Spleen (tissue), 7 donors: ENCODE results near the gene PTPN9.

Experiments
- CTCF ChIP-seq, 11 experiments: fragments of 200-600 bp in 7 of 11; fragments of 450-650 bp in 4 of 11; sonication (generic) in 4 of 11; IDR thresholded peaks in 8 of 11; conservative IDR thresholded peaks in 3 of 11; 1 replicate in 7 of 11; 2 replicates in 4 of 11; pipeline versions ENCODE4 v1.4.0 to v1.8.0; 2016 to 2021; ENCODE audit warnings: antibody characterized with exemption in 11 of 11, inconsistent platforms in 4 of 11, mild to moderate bottlenecking in 1 of 11
- POLR2AphosphoS5 ChIP-seq, 3 donors: sonication (generic); formaldehyde crosslinking; IDR thresholded peaks; one replicate each; pipeline ENCODE4 v1.5.1; 2017; ENCODE audit warnings: antibody characterized with exemption in 3 of 3
- donor health status: DM: no; HTN: no; CAD: no; lungs with moderate emphysema.
- donor health status: DM: no; HTN: no; CAD: no.
- donor health status: DM: no; HTN: no; CAD: no.

DNA sequence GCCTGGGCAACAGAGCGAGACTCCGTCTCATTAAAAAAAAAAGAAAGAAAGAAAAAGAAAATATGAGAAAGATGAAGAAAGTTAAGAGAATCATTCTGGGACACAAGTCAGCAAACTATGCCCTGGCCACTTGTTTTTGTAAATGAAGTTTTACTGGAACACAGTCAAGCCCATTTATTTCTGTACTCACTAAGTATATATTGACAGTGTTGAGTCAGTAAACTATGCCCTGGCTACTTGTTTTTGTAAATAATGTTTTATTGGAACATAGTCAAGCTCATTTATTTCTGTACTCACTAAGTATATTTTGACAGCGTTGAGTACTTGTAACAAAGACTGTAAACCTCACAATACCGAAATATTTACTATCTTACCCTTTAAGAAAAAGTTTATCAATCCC lies 85.4 kb downstream of the PTPN9 start:
- TF ChIP-seq POLR2AphosphoS5 (IDR thresholded peaks at IDR 0.05) (no peak), CTCF (IDR thresholded peaks at IDR 0.05 in 8 of 11, conservative IDR thresholded peaks at IDR 0.05 in 3 of 11) (no peak)
